SU-DHL-6 (cell line): ENCODE results near the gene PTGR3.

Experiments used
- CTCF ChIP-seq: fragments of 200-600 bp; sonication (generic); IDR thresholded peaks from one replicate; pipeline ENCODE4 v1.5.1; 2017; ENCODE audit warnings: antibody characterized with exemption, mild to moderate bottlenecking, low read length, moderate library complexity; ENCODE audit not compliant: insufficient read depth, poor library complexity, severe bottlenecking
- EZH2phosphoT487 ChIP-seq: fragments of 200-600 bp; sonication (generic), shearing (Covaris generic); conservative IDR thresholded peaks from 2 replicates; pipeline ENCODE4 v1.6.1; 2018; ENCODE audit warnings: mild to moderate bottlenecking, antibody characterized with exemption, low read length, moderate library complexity, mixed read lengths

DNA sequence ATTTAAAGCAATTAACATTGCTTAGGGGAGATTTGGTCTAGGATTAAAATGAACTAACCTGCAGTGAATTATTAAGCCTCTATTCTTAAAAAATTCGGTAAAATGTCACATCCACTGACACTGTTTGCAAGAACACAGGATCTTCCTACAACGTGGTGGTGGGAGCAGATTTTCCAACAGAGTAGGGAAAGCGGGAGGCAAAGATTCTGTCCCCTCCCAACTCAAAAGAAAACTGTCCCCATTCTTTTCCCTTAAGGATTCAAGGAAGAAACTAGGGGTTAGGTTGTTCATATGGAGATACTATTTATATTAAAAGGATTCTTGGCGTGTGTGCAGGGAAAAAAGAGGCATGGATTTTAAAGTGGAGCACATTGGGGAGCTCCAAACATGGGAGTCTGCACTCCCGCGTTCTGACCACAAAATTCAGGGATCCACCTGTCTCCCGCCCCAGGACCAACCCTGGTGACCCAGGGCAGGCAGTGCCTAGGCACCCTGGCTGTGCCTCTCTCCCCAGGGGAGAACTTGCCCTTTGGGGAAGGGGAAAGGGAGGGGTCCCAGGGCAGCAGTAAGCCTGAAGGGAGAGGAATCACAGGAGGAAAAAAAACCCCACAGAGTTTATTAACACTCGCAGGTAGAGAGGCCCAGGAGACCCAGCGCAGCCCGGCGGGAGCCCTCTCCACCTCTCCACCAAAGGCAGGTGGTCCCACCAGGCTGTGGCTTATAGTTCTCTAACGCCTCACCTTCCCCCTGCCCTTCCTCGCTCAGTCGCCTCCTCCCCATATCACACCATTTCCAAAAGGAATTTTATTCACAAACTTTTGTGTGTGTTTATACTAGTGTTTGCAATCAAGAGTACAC lies 2.3 kb downstream of the PTGR3 start:
- TF ChIP-seq CTCF = no peak
- TF ChIP-seq EZH2phosphoT487 = no peak
